HEK293 (cell line): ENCODE measurements around the gene SS18L1.

ENCODE experiments used
- EGR2 ChIP-seq: fragments of 450-650 bp; formaldehyde crosslinking; IDR thresholded peaks from 2 replicates; pipeline ENCODE4 v1.5.1; 2016; ENCODE audit warnings: low read depth, missing biosample characterization, missing genetic modification characterization
- MZF1 ChIP-seq: fragments of 450-650 bp; formaldehyde crosslinking; IDR thresholded peaks from 2 replicates; pipeline ENCODE4 v1.5.1; 2017; ENCODE audit warnings: missing biosample characterization, missing genetic modification characterization, borderline replicate concordance
- SCRT2 ChIP-seq: fragments of 450-650 bp; formaldehyde crosslinking; IDR thresholded peaks from 2 replicates; pipeline ENCODE4 v1.5.1; 2016; ENCODE audit warnings: missing biosample characterization, missing genetic modification characterization
- SP3 ChIP-seq: fragments of 450-650 bp; formaldehyde crosslinking; IDR thresholded peaks from 2 replicates; pipeline ENCODE4 v1.5.1; 2016; ENCODE audit warnings: missing biosample characterization, missing genetic modification characterization
- ZBTB1 ChIP-seq: fragments of 450-650 bp; formaldehyde crosslinking; IDR thresholded peaks from 2 replicates; pipeline ENCODE4 v1.5.1; 2016; ENCODE audit warnings: missing biosample characterization, missing genetic modification characterization
- ZIC2 ChIP-seq: fragments of 450-650 bp; formaldehyde crosslinking; IDR thresholded peaks from 2 replicates; pipeline ENCODE4 v1.5.1; 2016; ENCODE audit warnings: missing biosample characterization, missing genetic modification characterization
- ZNF132 ChIP-seq: fragments of 450-650 bp; formaldehyde crosslinking; IDR thresholded peaks from 2 replicates; pipeline ENCODE4 v1.5.1; 2017; ENCODE audit warnings: missing biosample characterization, missing genetic modification characterization, borderline replicate concordance
- ZNF155 ChIP-seq: fragments of 450-650 bp; formaldehyde crosslinking; IDR thresholded peaks from 2 replicates; pipeline ENCODE4 v1.5.1; 2016; ENCODE audit warnings: missing biosample characterization, missing genetic modification characterization
- ZNF266 ChIP-seq: fragments of 450-650 bp; formaldehyde crosslinking; IDR thresholded peaks from 2 replicates; pipeline ENCODE4 v1.5.1; 2016; ENCODE audit warnings: missing biosample characterization, missing genetic modification characterization, low read depth
- ZNF391 ChIP-seq: fragments of 450-650 bp; formaldehyde crosslinking; IDR thresholded peaks from 2 replicates; pipeline ENCODE4 v1.5.1; 2016; ENCODE audit warnings: low read depth, missing biosample characterization, missing genetic modification characterization, borderline replicate concordance
- ZNF473 ChIP-seq: fragments of 450-650 bp; formaldehyde crosslinking; IDR thresholded peaks from 2 replicates; pipeline ENCODE4 v1.5.1; 2017; ENCODE audit warnings: missing biosample characterization, missing genetic modification characterization
- ZNF530 ChIP-seq: fragments of 450-650 bp; formaldehyde crosslinking; IDR thresholded peaks from 2 replicates; pipeline ENCODE4 v1.5.1; 2016; ENCODE audit warnings: low read depth, missing biosample characterization, missing genetic modification characterization
- ZNF623 ChIP-seq: fragments of 450-650 bp; formaldehyde crosslinking; IDR thresholded peaks from 2 replicates; pipeline ENCODE4 v1.5.1; 2016; ENCODE audit warnings: missing biosample characterization, missing genetic modification characterization
- ZNF654 ChIP-seq: fragments of 450-650 bp; formaldehyde crosslinking; IDR thresholded peaks from 2 replicates; pipeline ENCODE4 v1.5.1; 2016; ENCODE audit warnings: low read depth, missing biosample characterization, missing genetic modification characterization
- ZNF747 ChIP-seq: fragments of 450-650 bp; formaldehyde crosslinking; IDR thresholded peaks from 2 replicates; pipeline ENCODE4 v1.5.1; 2016; ENCODE audit warnings: missing biosample characterization, missing genetic modification characterization
- ZNF792 ChIP-seq: fragments of 450-650 bp; formaldehyde crosslinking; IDR thresholded peaks from 2 replicates; pipeline ENCODE4 v1.5.1; 2016; ENCODE audit warnings: missing biosample characterization, missing genetic modification characterization
- ZSCAN23 ChIP-seq: fragments of 450-650 bp; formaldehyde crosslinking; IDR thresholded peaks from 2 replicates; pipeline ENCODE4 v1.5.1; 2016; ENCODE audit warnings: missing biosample characterization, missing genetic modification characterization
- ZSCAN30 ChIP-seq: fragments of 450-650 bp; IDR thresholded peaks from 2 replicates; pipeline ENCODE4 v1.5.1; 2018; ENCODE audit warnings: missing biosample characterization, mild to moderate bottlenecking, missing genetic modification characterization, moderate library complexity
- TF ChIP-seq, protein P1 (sequence below): fragments of 450-650 bp; formaldehyde crosslinking; IDR thresholded peaks from 2 replicates; pipeline ENCODE4 v1.5.1; 2016; ENCODE audit warnings: missing biosample characterization, missing genetic modification characterization
- TF ChIP-seq, protein P2 (sequence below): fragments of 450-650 bp; formaldehyde crosslinking; IDR thresholded peaks from 2 replicates; pipeline ENCODE4 v1.5.1; 2016; ENCODE audit warnings: missing biosample characterization, missing genetic modification characterization
- TF ChIP-seq, protein P3 (sequence below): fragments of 450-650 bp; formaldehyde crosslinking; IDR thresholded peaks from 2 replicates; pipeline ENCODE4 v1.5.1; 2016; ENCODE audit warnings: missing biosample characterization, missing genetic modification characterization
- TF ChIP-seq, protein P4 (sequence below): fragments of 450-650 bp; formaldehyde crosslinking; IDR thresholded peaks from 2 replicates; pipeline ENCODE4 v1.5.1; 2017; ENCODE audit warnings: missing biosample characterization, missing genetic modification characterization
- TF ChIP-seq, protein P5 (sequence below): fragments of 450-650 bp; formaldehyde crosslinking; IDR thresholded peaks from 2 replicates; pipeline ENCODE4 v1.5.0; 2017; ENCODE audit warnings: missing biosample characterization, missing genetic modification characterization, borderline replicate concordance
- TF ChIP-seq, protein P6 (sequence below): fragments of 450-650 bp; formaldehyde crosslinking; IDR thresholded peaks from 2 replicates; pipeline ENCODE4 v1.5.1; 2017; ENCODE audit warnings: missing biosample characterization, missing genetic modification characterization

SS18L1 gene

DNA sequence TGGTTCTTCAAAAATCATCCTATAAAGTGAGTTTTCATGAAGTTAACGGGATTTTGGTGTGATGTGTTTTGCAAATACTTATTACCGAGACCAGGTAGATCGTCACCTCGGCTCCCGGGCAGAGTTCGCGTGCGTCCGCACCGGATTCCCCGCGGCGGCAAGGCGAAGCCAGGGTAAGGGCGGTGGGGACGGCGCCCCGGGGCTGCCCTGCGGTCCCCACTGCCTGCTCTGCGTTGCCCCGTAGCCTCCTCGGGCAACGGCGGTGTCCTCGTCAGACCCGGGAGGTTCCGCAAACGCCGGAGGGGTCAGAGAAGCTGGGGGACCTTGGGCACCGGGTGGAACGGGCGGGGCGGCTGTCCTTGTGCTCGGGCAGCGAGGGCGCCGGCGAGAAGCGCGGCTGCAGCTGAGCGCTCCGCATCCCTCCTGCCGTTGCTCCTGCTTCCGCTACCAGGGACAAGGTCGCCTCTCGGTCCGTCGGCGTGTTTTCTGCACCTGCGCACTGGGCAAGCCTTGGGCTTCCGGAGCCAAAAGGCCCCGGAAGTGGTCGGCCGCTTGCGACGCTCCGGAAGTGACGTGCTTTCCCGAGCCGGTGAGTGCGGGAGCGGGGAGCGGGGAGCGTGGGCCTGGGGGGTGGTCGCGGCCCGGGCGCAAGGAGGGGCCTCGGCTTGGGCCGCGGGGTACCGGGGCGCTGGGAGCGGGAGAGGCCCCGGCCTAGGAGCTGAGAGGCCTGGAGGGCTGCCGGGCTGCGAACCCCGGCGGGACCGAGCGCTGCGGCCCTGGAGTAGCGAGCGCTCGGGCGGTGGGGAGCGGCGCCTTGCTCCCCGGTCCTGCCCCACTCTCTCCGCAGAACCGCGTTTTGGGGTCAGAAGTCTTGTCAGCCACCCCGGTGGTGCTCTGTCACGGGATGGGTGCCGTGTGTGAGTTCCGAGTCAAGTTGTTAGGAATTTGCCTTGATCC lies 39.2 kb downstream of the SS18L1 start, which contains the start of gene MTG2 (continued):
- TF ChIP-seq, protein P1, sequence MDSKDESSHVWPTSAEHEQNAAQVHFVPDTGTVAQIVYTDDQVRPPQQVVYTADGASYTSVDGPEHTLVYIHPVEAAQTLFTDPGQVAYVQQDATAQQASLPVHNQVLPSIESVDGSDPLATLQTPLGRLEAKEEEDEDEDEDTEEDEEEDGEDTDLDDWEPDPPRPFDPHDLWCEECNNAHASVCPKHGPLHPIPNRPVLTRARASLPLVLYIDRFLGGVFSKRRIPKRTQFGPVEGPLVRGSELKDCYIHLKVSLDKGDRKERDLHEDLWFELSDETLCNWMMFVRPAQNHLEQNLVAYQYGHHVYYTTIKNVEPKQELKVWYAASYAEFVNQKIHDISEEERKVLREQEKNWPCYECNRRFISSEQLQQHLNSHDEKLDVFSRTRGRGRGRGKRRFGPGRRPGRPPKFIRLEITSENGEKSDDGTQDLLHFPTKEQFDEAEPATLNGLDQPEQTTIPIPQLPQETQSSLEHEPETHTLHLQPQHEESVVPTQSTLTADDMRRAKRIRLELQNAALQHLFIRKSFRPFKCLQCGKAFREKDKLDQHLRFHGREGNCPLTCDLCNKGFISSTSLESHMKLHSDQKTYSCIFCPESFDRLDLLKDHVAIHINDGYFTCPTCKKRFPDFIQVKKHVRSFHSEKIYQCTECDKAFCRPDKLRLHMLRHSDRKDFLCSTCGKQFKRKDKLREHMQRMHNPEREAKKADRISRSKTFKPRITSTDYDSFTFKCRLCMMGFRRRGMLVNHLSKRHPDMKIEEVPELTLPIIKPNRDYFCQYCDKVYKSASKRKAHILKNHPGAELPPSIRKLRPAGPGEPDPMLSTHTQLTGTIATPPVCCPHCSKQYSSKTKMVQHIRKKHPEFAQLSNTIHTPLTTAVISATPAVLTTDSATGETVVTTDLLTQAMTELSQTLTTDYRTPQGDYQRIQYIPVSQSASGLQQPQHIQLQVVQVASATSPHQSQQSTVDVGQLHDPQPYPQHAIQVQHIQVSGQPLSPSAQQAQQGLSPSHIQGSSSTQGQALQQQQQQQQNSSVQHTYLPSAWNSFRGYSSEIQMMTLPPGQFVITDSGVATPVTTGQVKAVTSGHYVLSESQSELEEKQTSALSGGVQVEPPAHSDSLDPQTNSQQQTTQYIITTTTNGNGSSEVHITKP (tag by site-specific recombination): no peak
- TF ChIP-seq, protein P2, sequence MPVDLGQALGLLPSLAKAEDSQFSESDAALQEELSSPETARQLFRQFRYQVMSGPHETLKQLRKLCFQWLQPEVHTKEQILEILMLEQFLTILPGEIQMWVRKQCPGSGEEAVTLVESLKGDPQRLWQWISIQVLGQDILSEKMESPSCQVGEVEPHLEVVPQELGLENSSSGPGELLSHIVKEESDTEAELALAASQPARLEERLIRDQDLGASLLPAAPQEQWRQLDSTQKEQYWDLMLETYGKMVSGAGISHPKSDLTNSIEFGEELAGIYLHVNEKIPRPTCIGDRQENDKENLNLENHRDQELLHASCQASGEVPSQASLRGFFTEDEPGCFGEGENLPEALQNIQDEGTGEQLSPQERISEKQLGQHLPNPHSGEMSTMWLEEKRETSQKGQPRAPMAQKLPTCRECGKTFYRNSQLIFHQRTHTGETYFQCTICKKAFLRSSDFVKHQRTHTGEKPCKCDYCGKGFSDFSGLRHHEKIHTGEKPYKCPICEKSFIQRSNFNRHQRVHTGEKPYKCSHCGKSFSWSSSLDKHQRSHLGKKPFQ (tag by site-specific recombination): no peak
- no peak for TF ChIP-seq MZF1 (tag by site-specific recombination)
- peak; percentile 73 for TF ChIP-seq ZIC2 (tag by site-specific recombination)
- TF ChIP-seq ZNF792: no peak
- peak; percentile 27; the same call in 1 of the 2 replicates for TF ChIP-seq SP3
- TF ChIP-seq ZSCAN23 (tag by site-specific recombination): no peak
- no peak for TF ChIP-seq ZNF155 (tag by site-specific recombination)
- TF ChIP-seq, protein P3, sequence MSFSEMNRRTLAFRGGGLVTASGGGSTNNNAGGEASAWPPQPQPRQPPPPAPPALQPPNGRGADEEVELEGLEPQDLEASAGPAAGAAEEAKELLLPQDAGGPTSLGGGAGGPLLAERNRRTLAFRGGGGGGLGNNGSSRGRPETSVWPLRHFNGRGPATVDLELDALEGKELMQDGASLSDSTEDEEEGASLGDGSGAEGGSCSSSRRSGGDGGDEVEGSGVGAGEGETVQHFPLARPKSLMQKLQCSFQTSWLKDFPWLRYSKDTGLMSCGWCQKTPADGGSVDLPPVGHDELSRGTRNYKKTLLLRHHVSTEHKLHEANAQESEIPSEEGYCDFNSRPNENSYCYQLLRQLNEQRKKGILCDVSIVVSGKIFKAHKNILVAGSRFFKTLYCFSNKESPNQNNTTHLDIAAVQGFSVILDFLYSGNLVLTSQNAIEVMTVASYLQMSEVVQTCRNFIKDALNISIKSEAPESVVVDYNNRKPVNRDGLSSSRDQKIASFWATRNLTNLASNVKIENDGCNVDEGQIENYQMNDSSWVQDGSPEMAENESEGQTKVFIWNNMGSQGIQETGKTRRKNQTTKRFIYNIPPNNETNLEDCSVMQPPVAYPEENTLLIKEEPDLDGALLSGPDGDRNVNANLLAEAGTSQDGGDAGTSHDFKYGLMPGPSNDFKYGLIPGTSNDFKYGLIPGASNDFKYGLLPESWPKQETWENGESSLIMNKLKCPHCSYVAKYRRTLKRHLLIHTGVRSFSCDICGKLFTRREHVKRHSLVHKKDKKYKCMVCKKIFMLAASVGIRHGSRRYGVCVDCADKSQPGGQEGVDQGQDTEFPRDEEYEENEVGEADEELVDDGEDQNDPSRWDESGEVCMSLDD: peak; percentile 69; the same call in 1 of the 2 replicates
- TF ChIP-seq ZNF473 (tag by site-specific recombination): no peak
- TF ChIP-seq ZNF530: no peak
- peak; percentile 53; the same call in 1 of the 2 replicates for TF ChIP-seq ZNF391 (tag by site-specific recombination)
- TF ChIP-seq ZSCAN30 (tag by site-specific recombination): peak; percentile 44; the same call in 1 of the 2 replicates
- no peak for TF ChIP-seq ZNF266 (tag by site-specific recombination)
- no peak for TF ChIP-seq ZNF747 (tag by site-specific recombination)
- no peak for TF ChIP-seq SCRT2 (tag by site-specific recombination)
- no peak for TF ChIP-seq ZNF623
- no peak for TF ChIP-seq ZNF132 (tag by site-specific recombination)
- TF ChIP-seq, protein P4, sequence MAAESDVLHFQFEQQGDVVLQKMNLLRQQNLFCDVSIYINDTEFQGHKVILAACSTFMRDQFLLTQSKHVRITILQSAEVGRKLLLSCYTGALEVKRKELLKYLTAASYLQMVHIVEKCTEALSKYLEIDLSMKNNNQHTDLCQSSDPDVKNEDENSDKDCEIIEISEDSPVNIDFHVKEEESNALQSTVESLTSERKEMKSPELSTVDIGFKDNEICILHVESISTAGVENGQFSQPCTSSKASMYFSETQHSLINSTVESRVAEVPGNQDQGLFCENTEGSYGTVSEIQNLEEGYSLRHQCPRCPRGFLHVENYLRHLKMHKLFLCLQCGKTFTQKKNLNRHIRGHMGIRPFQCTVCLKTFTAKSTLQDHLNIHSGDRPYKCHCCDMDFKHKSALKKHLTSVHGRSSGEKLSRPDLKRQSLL: no peak
- no peak for TF ChIP-seq ZBTB1
- no peak for TF ChIP-seq ZNF654
- TF ChIP-seq, protein P5, sequence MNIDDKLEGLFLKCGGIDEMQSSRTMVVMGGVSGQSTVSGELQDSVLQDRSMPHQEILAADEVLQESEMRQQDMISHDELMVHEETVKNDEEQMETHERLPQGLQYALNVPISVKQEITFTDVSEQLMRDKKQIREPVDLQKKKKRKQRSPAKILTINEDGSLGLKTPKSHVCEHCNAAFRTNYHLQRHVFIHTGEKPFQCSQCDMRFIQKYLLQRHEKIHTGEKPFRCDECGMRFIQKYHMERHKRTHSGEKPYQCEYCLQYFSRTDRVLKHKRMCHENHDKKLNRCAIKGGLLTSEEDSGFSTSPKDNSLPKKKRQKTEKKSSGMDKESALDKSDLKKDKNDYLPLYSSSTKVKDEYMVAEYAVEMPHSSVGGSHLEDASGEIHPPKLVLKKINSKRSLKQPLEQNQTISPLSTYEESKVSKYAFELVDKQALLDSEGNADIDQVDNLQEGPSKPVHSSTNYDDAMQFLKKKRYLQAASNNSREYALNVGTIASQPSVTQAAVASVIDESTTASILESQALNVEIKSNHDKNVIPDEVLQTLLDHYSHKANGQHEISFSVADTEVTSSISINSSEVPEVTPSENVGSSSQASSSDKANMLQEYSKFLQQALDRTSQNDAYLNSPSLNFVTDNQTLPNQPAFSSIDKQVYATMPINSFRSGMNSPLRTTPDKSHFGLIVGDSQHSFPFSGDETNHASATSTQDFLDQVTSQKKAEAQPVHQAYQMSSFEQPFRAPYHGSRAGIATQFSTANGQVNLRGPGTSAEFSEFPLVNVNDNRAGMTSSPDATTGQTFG (tag by site-specific recombination): no peak
- TF ChIP-seq, protein P6, sequence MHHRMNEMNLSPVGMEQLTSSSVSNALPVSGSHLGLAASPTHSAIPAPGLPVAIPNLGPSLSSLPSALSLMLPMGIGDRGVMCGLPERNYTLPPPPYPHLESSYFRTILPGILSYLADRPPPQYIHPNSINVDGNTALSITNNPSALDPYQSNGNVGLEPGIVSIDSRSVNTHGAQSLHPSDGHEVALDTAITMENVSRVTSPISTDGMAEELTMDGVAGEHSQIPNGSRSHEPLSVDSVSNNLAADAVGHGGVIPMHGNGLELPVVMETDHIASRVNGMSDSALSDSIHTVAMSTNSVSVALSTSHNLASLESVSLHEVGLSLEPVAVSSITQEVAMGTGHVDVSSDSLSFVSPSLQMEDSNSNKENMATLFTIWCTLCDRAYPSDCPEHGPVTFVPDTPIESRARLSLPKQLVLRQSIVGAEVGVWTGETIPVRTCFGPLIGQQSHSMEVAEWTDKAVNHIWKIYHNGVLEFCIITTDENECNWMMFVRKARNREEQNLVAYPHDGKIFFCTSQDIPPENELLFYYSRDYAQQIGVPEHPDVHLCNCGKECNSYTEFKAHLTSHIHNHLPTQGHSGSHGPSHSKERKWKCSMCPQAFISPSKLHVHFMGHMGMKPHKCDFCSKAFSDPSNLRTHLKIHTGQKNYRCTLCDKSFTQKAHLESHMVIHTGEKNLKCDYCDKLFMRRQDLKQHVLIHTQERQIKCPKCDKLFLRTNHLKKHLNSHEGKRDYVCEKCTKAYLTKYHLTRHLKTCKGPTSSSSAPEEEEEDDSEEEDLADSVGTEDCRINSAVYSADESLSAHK (tag by site-specific recombination): peak; percentile 14; the same call in 1 of the 2 replicates
- peak; percentile 13; the same call in 1 of the 2 replicates for TF ChIP-seq EGR2
